HepG2 (cell line): Measurements from ENCODE around the gene DUSP12. TPM values are rescaled to one million over a fixed set of nuclear protein-coding genes. Genes with fewer than 3 reads are reported as not detected.

ENCODE experiments used
- CEBPB ChIP-seq: IDR thresholded peaks from 2 replicates; pipeline ENCODE4 v1.6.1; 2011; ENCODE audit warnings: low read depth, low read length, improper control_type of control experiment, borderline replicate concordance
- DMAP1 ChIP-seq: IDR thresholded peaks from 2 replicates; pipeline ENCODE4 v1.6.1; 2016
- DPF2 ChIP-seq: sonication (generic); formaldehyde crosslinking; IDR thresholded peaks from 2 replicates; pipeline ENCODE4 v1.4.0; 2020; ENCODE audit warnings: mild to moderate bottlenecking, low read depth, missing genetic modification reagents, borderline replicate concordance
- E2F2 ChIP-seq: sonication (generic); formaldehyde crosslinking; IDR thresholded peaks from 2 replicates; pipeline ENCODE4 v1.4.0; 2020; ENCODE audit warnings: missing genetic modification reagents, borderline replicate concordance
- FUBP1 ChIP-seq: sonication (generic); formaldehyde crosslinking; IDR thresholded peaks from 2 replicates; pipeline ENCODE4 v1.5.1; 2020; ENCODE audit warnings: missing genetic modification reagents, mild to moderate bottlenecking, borderline replicate concordance
- KAT7 ChIP-seq: IDR thresholded peaks from 2 replicates; pipeline ENCODE4 v1.6.1; 2018; ENCODE audit warnings: borderline replicate concordance, missing compliant biosample characterization
- KDM5B ChIP-seq: sonication (generic); formaldehyde crosslinking; IDR thresholded peaks from 2 replicates; pipeline ENCODE4 v1.4.0; 2020; ENCODE audit warnings: missing genetic modification reagents, mild to moderate bottlenecking, borderline replicate concordance
- MED8 ChIP-seq: sonication (generic); formaldehyde crosslinking; IDR thresholded peaks from 2 replicates; pipeline ENCODE4 v1.8.1; 2023; ENCODE audit warnings: mild to moderate bottlenecking, missing genetic modification reagents; ENCODE audit not compliant: insufficient replicate concordance
- NCOA2 ChIP-seq: sonication (generic); formaldehyde crosslinking; IDR thresholded peaks from 2 replicates; pipeline ENCODE4 v1.8.0; 2022; ENCODE audit warnings: inconsistent platforms
- POLR2A ChIP-seq, 2 experiments: IDR thresholded peaks; 2 replicates each; pipeline ENCODE4 v1.6.1; 2011; ENCODE audit warnings: low read depth in 2 of 2, low read length in 2 of 2, mild to moderate bottlenecking in 1 of 2, moderate library complexity in 1 of 2; ENCODE audit not compliant: insufficient read depth in 1 of 2
- PRPF4 ChIP-seq: fragments of 200-400 bp; formaldehyde crosslinking; IDR thresholded peaks from 2 replicates; pipeline ENCODE4 v1.6.1; 2016; ENCODE audit warnings: low read length, low read depth; ENCODE audit not compliant: poor library complexity, severe bottlenecking
- STAT6 ChIP-seq: sonication (generic); formaldehyde crosslinking; IDR thresholded peaks from 2 replicates; pipeline ENCODE4 v1.4.0; 2020; ENCODE audit warnings: missing genetic modification reagents, mild to moderate bottlenecking, borderline replicate concordance
- TFDP1 ChIP-seq: IDR thresholded peaks from 2 replicates; pipeline ENCODE4 v1.6.1; 2016; ENCODE audit warnings: missing compliant biosample characterization, missing genetic modification reagents, borderline replicate concordance
- THAP11 ChIP-seq: IDR thresholded peaks from 2 replicates; pipeline ENCODE4 v1.6.1; 2016; ENCODE audit warnings: missing biosample characterization, missing genetic modification reagents
- USF2 ChIP-seq, 2 experiments: sonication (generic) in 1 of 2; formaldehyde crosslinking in 1 of 2; IDR thresholded peaks; 2 replicates each; pipeline versions ENCODE4 v1.5.1 to v1.6.1; 2011 to 2020; ENCODE audit warnings: borderline replicate concordance in 1 of 2, low read depth in 1 of 2, low read length in 1 of 2, mild to moderate bottlenecking in 1 of 2, missing genetic modification reagents in 1 of 2, moderate library complexity in 1 of 2
- ZNF138 ChIP-seq: sonication (generic); formaldehyde crosslinking; IDR thresholded peaks from 2 replicates; pipeline ENCODE4 v1.5.0; 2020; ENCODE audit warnings: mild to moderate bottlenecking, low read depth, missing genetic modification reagents
- ZNF30 ChIP-seq: sonication (generic); formaldehyde crosslinking; IDR thresholded peaks from 2 replicates; pipeline ENCODE4 v1.5.0; 2020; ENCODE audit warnings: mild to moderate bottlenecking, missing genetic modification reagents
- ZNF672 ChIP-seq: sonication (generic); formaldehyde crosslinking; IDR thresholded peaks from 2 replicates; pipeline ENCODE4 v1.8.1; 2022; ENCODE audit warnings: missing genetic modification reagents
- ZSCAN12 ChIP-seq: sonication (generic); formaldehyde crosslinking; IDR thresholded peaks from 2 replicates; pipeline ENCODE4 v1.9.0; 2021; ENCODE audit warnings: mild to moderate bottlenecking, missing genetic modification reagents
- ZSCAN20 ChIP-seq: sonication (generic); formaldehyde crosslinking; IDR thresholded peaks from 2 replicates; pipeline ENCODE4 v1.4.0; 2020; ENCODE audit warnings: missing genetic modification reagents, mild to moderate bottlenecking, borderline replicate concordance
- polyA plus RNA-seq, 8 experiments: library from polyadenylated mRNA; depleted of rRNA in 3 of 8; stranded (reverse) in 7 of 8; unstranded in 1 of 8; fragments of >200 nt; fragmentation: Illumina TruSeq in 4 of 8; extraction: Trizol in 4 of 8; gene quantifications; 2 replicates each; pipeline versions ENCODE4 v1.2.1 to v1.2.3, GENCODE V29; 2011 to 2016; ENCODE audit warnings: low read depth in 4 of 8, missing spikeins in 1 of 8, mixed read lengths in 1 of 8; ENCODE audit not compliant: insufficient read depth in 1 of 8
- total RNA-seq, 5 experiments: library from RNA; depleted of rRNA; stranded (reverse); fragments of >200 nt; fragmentation: Illumina TruSeq; extraction: Trizol; gene quantifications; 2 replicates each; pipeline ENCODE4 v1.2.3, GENCODE V29; 2016; ENCODE audit warnings: low read depth in 1 of 5

The DUSP12 gene
- total and polyA plus RNA-seq, 2 of the 13 experiments (the other 11 are each of a cell fraction or from before 2014, with no cell fraction given), result 36.7 to 37.1 TPM

- peak; percentile 32; the same call in 1 of the 2 replicates for TF ChIP-seq TFDP1 (CRISPR knock-in tag)
- no peak for TF ChIP-seq PRPF4
- TF ChIP-seq ZNF138 (CRISPR knock-in tag), result no peak
- no peak for TF ChIP-seq ZSCAN12
- no peak for TF ChIP-seq FUBP1 (CRISPR knock-in tag)
- TF ChIP-seq ZSCAN20 (CRISPR knock-in tag), result no peak
- TF ChIP-seq NCOA2 (CRISPR knock-in tag), result no peak
- no peak; the same call in 1 of the 2 replicates for TF ChIP-seq KAT7 (CRISPR knock-in tag)
- TF ChIP-seq CEBPB, result no peak
- peak; percentile 59 to 71; a peak in 3 of 4 replicates for TF ChIP-seq POLR2A (IDR thresholded peaks at IDR 0.05; ENCODE audit: insufficient read depth in 1 of 2, low read depth in 2 of 2, low read length in 2 of 2)
- no peak for TF ChIP-seq USF2 (IDR thresholded peaks at IDR 0.05; ENCODE audit: low read depth, low read length)
- no peak for TF ChIP-seq USF2 (CRISPR knock-in tag; IDR thresholded peaks at IDR 0.05; ENCODE audit: borderline replicate concordance)
- TF ChIP-seq DMAP1 (CRISPR knock-in tag), result no peak
- no peak for TF ChIP-seq THAP11 (CRISPR knock-in tag)
- TF ChIP-seq ZNF672 (CRISPR knock-in tag), result no peak
- no peak for TF ChIP-seq KDM5B (CRISPR knock-in tag)
- TF ChIP-seq ZNF30 (CRISPR knock-in tag), result no peak
- TF ChIP-seq MED8 (CRISPR knock-in tag), result no peak
- no peak for TF ChIP-seq STAT6 (CRISPR knock-in tag)
- 0 out of 2 replicates have a peak, but pooled peaks have one; percentile 41 for TF ChIP-seq E2F2 (CRISPR knock-in tag)
- no peak for TF ChIP-seq DPF2
Measured at GRCh38 chr1:161726473-161727255, 22.9 kb upstream of the DUSP12 start (continued).
